Body of pancreas (tissue), 4 donors: ENCODE data around the gene IQGAP2. TPM values are rescaled to one million over a fixed set of nuclear protein-coding genes. Genes with fewer than 3 reads are reported as not detected.
A peak's percentile ranks its signal among the peaks of the same experiment; 100 is the strongest.

Experiments used
- ATAC-seq: fragments of 150-250 bp; one replicate; pipeline ENCODE4 v1.9.1; 2016
- DNase-seq, 4 donors: peaks; one replicate each; pipeline ENCODE4 v3.0.0-alpha.2; 2019
- H3K27ac ChIP-seq, 4 donors: fragments of 200-600 bp; sonication (generic); 1 replicate in 3 of 4; 2 replicates in 1 of 4; pipeline versions ENCODE4 v1.5.1 to v1.6.1; 2016 to 2019; ENCODE audit warnings: mild to moderate bottlenecking in 1 of 4, mixed read lengths in 1 of 4, moderate library complexity in 1 of 4
- H3K27me3 ChIP-seq, 2 donors: fragments of 200-600 bp; sonication (generic); one replicate each; pipeline ENCODE4 v1.6.0; 2016; ENCODE audit warnings: mild to moderate bottlenecking in 1 of 2
- H3K36me3 ChIP-seq, 2 donors: fragments of 200-600 bp; sonication (generic); replicated peaks in 1 of 2; 2 replicates each; pipeline ENCODE4 v1.5.1; 2016; ENCODE audit warnings: low read depth in 2 of 2; ENCODE audit not compliant: insufficient read depth in 1 of 2
- H3K4me1 ChIP-seq: fragments of 200-600 bp; sonication (generic); one replicate; pipeline ENCODE4 v1.6.0; 2016
- H3K4me3 ChIP-seq, 2 donors: fragments of 200-600 bp; sonication (generic); 1 replicate in 1 of 2; 2 replicates in 1 of 2; pipeline ENCODE4 v1.5.1; 2016 to 2019
- H3K9me3 ChIP-seq, 3 donors: fragments of 200-600 bp; sonication (generic); 1 replicate in 2 of 3; 2 replicates in 1 of 3; pipeline ENCODE4 v1.5.1; 2016
- POLR2A ChIP-seq, 3 donors: fragments of 450-650 bp; IDR thresholded peaks; one replicate each; pipeline ENCODE4 v1.6.1; 2016; ENCODE audit warnings: antibody characterized with exemption in 3 of 3, mild to moderate bottlenecking in 2 of 3
- WGBS, 2 donors: methylation state at CpG; one replicate each; pipeline ENCODE4 v1.1.5; 2017; 5-methylcytosine and 5-hydroxymethylcytosine counted together
- intact Hi-C: fragments of 100-400 bp; cut with DNase I; formaldehyde crosslinking; loops from one replicate; pipeline ENCODE4 v1.15.1; 2023
- total RNA-seq, 2 donors: library from RNA; depleted of rRNA; stranded (reverse); fragments of >200 nt; gene quantifications; one replicate each; pipeline ENCODE4 v1.1.0, GENCODE V29; 2016
- TF ChIP-seq, protein P1 (sequence below), 7 experiments: fragments of 450-650 bp in 4 of 7; fragments of 200-600 bp in 3 of 7; sonication (generic) in 3 of 7; IDR thresholded peaks; one replicate each; pipeline ENCODE4 v1.5.1; 2016 to 2019; ENCODE audit warnings: antibody characterized with exemption in 7 of 7

IQGAP2 gene
- total RNA-seq, 2 donors from 2014 or later: 41.2 to 49.5 TPM

- peak in 2 of 4 donors; percentile 15 to 38 for DNase-seq
- intact Hi-C loops: no loop called here
- Histone ChIP-seq H3K36me3 (no peaks in the 10 kb centered on the region), H3K4me1 (peaks cover 10% of the 10 kb centered on the region), H3K27ac (no peak overlapping the region), H3K27me3 (no peaks in the 10 kb centered on the region), H3K4me3 (no peak overlapping the region), H3K9me3 (no peaks in the 10 kb centered on the region)
- TF ChIP-seq, protein P1, sequence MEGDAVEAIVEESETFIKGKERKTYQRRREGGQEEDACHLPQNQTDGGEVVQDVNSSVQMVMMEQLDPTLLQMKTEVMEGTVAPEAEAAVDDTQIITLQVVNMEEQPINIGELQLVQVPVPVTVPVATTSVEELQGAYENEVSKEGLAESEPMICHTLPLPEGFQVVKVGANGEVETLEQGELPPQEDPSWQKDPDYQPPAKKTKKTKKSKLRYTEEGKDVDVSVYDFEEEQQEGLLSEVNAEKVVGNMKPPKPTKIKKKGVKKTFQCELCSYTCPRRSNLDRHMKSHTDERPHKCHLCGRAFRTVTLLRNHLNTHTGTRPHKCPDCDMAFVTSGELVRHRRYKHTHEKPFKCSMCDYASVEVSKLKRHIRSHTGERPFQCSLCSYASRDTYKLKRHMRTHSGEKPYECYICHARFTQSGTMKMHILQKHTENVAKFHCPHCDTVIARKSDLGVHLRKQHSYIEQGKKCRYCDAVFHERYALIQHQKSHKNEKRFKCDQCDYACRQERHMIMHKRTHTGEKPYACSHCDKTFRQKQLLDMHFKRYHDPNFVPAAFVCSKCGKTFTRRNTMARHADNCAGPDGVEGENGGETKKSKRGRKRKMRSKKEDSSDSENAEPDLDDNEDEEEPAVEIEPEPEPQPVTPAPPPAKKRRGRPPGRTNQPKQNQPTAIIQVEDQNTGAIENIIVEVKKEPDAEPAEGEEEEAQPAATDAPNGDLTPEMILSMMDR (IDR thresholded peaks at IDR 0.05): no peak
- no peak for TF ChIP-seq POLR2A (IDR thresholded peaks at IDR 0.05)
- 67 to 70% methylated on average over 4 of the region's 4 CpGs for WGBS, 2 donors
- ATAC-seq: no peak
Measured at GRCh38 chr5:76503929-76504328, 100.8 kb downstream of the IQGAP2 start.

DNA sequence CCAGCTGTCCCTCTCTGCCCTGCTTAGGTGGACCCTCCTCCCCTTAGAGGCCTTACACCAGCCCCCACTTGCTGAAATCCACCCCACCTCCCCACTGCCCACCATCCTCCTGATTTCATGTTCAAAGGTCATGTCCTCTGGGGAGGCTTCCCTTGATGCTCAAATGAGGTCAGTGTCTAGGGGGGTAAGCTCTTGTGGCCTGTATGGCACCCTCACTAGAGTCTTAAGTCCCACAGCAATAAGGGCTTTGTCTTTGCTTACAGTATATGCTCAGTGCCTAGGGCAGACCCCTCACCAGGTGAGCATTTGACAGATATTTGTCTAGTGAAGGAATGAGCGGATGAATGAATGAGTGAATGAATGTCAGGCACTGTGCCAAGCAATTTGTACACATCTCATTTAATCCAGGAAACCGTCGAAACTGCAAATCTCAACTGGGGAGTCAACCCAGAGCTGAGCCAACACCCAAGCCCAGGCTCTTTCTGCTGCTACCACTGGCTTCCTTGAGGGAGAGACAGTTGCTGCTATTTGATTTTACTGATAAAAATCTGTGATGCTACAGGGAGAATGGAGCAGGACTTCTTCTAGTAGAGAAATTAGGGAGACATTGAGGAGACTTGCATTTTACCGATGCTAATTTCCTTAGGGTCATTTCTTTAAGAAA, 101.9 kb downstream of the IQGAP2 start:
- no peaks in the 10 kb centered on the region for H3K36me3 ChIP-seq
- H3K4me3 ChIP-seq: no peak overlapping the region
- TF ChIP-seq POLR2A (IDR thresholded peaks at IDR 0.05): no peak
- TF ChIP-seq, protein P1 (IDR thresholded peaks at IDR 0.05): no peak
- no peak overlapping the region for H3K27ac ChIP-seq
- H3K4me1 ChIP-seq: peaks cover 10% of the 10 kb centered on the region
- no peak for DNase-seq
- ATAC-seq: no peak
- 71 to 73% methylated on average over 4 of the region's 4 CpGs for WGBS, 2 donors
- intact Hi-C loops: no loop called here
- no peaks in the 10 kb centered on the region for H3K9me3 ChIP-seq
- no peaks in the 10 kb centered on the region for H3K27me3 ChIP-seq

DNA sequence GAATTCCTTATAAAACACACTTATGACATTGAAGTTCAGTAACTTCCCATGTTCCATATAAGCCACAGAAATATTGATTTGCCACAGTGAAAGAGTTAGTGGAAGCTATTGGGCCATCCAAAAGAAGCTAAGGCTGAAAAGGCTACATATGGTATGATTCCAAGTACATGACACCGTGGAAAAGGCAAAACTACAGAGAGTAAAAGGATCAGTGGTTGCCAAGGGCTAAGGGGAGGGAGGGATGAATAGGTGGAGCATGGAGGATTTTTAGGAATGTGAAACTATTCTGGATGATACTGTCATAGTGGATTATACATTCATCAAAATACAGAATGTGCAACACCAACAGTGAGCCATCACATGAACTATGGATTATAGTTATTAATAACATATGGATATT, 110.4 kb downstream of the IQGAP2 start:
- Histone ChIP-seq H3K27ac (no peak overlapping the region), H3K4me3 (no peak overlapping the region), H3K9me3 (no peaks in the 10 kb centered on the region), H3K36me3 (no peaks in the 10 kb centered on the region), H3K4me1 (no peaks in the 10 kb centered on the region), H3K27me3 (no peaks in the 10 kb centered on the region)
- TF ChIP-seq, protein P1 (IDR thresholded peaks at IDR 0.05): no peak
- TF ChIP-seq POLR2A (IDR thresholded peaks at IDR 0.05): no peak
- ATAC-seq (no peak), DNase-seq (no peak)
- intact Hi-C loops: no loop called here
- WGBS, 2 donors: 44 to 55% methylated on average over 1 of the region's 1 CpG

DNA sequence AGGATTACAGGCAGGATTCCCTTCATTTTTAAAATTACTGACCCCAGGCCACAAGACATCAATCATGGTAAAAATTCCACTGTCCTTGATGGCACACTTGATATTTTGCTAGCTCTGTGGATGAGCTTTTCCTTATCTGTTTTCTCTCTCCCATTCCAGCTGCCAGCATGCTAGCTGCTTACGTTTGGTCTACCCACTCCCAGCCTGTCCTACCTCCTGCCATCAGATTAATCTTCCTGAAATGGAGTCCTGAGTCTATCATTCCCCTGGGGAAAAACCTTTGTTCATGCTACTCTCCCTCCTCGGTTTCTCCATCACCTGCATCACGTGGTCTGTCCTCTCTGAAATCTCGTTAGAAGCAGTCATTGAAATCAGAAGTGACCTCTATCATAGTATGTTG, 111.2 kb downstream of the IQGAP2 start:
- Histone ChIP-seq H3K4me3 (no peak overlapping the region), H3K4me1 (no peaks in the 10 kb centered on the region), H3K36me3 (no peaks in the 10 kb centered on the region), H3K27ac (no peak overlapping the region), H3K9me3 (no peaks in the 10 kb centered on the region), H3K27me3 (no peaks in the 10 kb centered on the region)
- TF ChIP-seq, protein P1 (IDR thresholded peaks at IDR 0.05): no peak
- no peak for TF ChIP-seq POLR2A (IDR thresholded peaks at IDR 0.05)
- no peak for ATAC-seq
- WGBS, 2 donors: 61 to 81% methylated on average over 4 of the region's 4 CpGs
- intact Hi-C loops: no loop called here
- no peak for DNase-seq

- DNase-seq (no peak), ATAC-seq (no peak)
- TF ChIP-seq POLR2A (IDR thresholded peaks at IDR 0.05): no peak
- TF ChIP-seq, protein P1 (IDR thresholded peaks at IDR 0.05): no peak
- Histone ChIP-seq H3K4me1 (no peaks in the 10 kb centered on the region), H3K9me3 (no peaks in the 10 kb centered on the region), H3K27ac (no peak overlapping the region), H3K36me3 (no peaks in the 10 kb centered on the region), H3K27me3 (no peaks in the 10 kb centered on the region), H3K4me3 (no peak overlapping the region)
- 69 to 78% methylated on average over 2 of the region's 2 CpGs for WGBS, 2 donors
- intact Hi-C loops: no loop called here
Measured at GRCh38 chr5:76514713-76515112, 111.6 kb downstream of the IQGAP2 start.
